Measurements from ENCODE around the gene KRT6A. TPM values are rescaled to one million over a fixed set of nuclear protein-coding genes. Genes with fewer than 3 reads are reported as not detected.

Gene KRT6A
- total RNA-seq, 4 donors from 2014 or later, result 0.27 TPM; not detected in 3

GRCh38 chr12:52437508-52437907 lies 55.5 kb downstream of the KRT6A start:
- H3K27me3 ChIP-seq, result no peaks in the 10 kb centered on the region
- intact Hi-C loops (cut with DNase I), result no loop called here
- 78 to 80% methylated on average over 7 to 9 of the region's 9 CpGs for WGBS, 2 donors
- H3K9me3 ChIP-seq, result no peaks in the 10 kb centered on the region
- DNase-seq, result no peak
- H3K4me3 ChIP-seq (replicated peaks in 1 of 3), result no peak overlapping the region
- H3K4me1 ChIP-seq, result no peaks in the 10 kb centered on the region
- H3K27ac ChIP-seq, result no peak overlapping the region
- H3K36me3 ChIP-seq, result no peaks in the 10 kb centered on the region
- TF ChIP-seq POLR2A (IDR thresholded peaks at IDR 0.05) (no peak), CTCF (IDR thresholded peaks at IDR 0.05) (no peak)

Other genes starting within 250 kb of the KRT6A start
- gene KRT86, start 218.6 kb downstream of the KRT6A start, total RNA-seq, result 1 to 10 TPM in 1 of 4 donors, under 1 TPM in 3; 0.13 to 1.1 (median 0.42) TPM
- gene KRT81, start 201.7 kb downstream of the KRT6A start, total RNA-seq, result under 1 TPM in 2 of 4 donors, not detected in 2; 0.11 to 0.71 TPM
- under 1 TPM in 3 of 4 donors, not detected in 1; 0.22 to 0.46 (median 0.40) TPM for gene KRT83, start 171.9 kb downstream of the KRT6A start, total RNA-seq
- not detected for gene KRT85, start 125.8 kb downstream of the KRT6A start, total RNA-seq
- not detected for gene KRT84, start 107.6 kb downstream of the KRT6A start, total RNA-seq
- gene KRT82, start 86.9 kb downstream of the KRT6A start, total RNA-seq, result not detected
- not detected for gene KRT75, start 58.9 kb downstream of the KRT6A start, total RNA-seq
- gene KRT6B, start 41.1 kb downstream of the KRT6A start, total RNA-seq, result not detected
- not detected for gene KRT6C, start 19.5 kb downstream of the KRT6A start, total RNA-seq
- gene KRT5, start 27.1 kb upstream of the KRT6A start, total RNA-seq, result 1 to 10 TPM in 1 of 4 donors, not detected in 3; 1.4 TPM
- gene KRT71, start 59.9 kb upstream of the KRT6A start, total RNA-seq, result not detected
- gene KRT74, start 80.6 kb upstream of the KRT6A start, total RNA-seq, result not detected
- gene KRT72, start 108.2 kb upstream of the KRT6A start, total RNA-seq, result not detected
- gene KRT73, start 125.3 kb upstream of the KRT6A start, total RNA-seq, result not detected
- 1 to 10 TPM in 1 of 4 donors, not detected in 3; 1.3 TPM for gene KRT2, start 159.0 kb upstream of the KRT6A start, total RNA-seq
- gene KRT1, start 187.2 kb upstream of the KRT6A start, total RNA-seq, result 1 to 10 TPM in 1 of 4 donors, not detected in 3; 2.8 TPM
- not detected for gene KRT77, start 210.3 kb upstream of the KRT6A start, total RNA-seq